ENCODE data around the gene ELOVL2.

DNA sequence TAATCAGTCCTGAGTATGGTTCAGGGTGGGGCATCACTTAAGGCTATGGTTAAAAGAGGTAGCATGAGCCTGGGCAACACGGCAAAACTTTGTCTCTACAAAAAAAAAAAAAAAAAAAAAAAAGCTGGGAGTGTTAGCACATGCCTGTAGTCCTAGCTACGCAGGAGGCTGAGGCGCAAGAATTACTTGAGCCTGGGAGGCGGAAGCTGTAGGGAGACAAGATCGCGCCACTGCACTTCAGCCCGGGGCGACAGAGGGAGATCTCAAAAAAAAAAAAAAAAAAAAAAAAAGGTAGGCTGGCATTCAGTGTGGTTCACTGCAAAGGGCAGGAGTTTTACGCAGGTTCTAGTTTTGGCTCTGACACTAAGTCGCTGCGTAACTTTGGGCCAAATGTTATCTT lies 15.1 kb downstream of the ELOVL2 start:
- TF ChIP-seq, protein P1, sequence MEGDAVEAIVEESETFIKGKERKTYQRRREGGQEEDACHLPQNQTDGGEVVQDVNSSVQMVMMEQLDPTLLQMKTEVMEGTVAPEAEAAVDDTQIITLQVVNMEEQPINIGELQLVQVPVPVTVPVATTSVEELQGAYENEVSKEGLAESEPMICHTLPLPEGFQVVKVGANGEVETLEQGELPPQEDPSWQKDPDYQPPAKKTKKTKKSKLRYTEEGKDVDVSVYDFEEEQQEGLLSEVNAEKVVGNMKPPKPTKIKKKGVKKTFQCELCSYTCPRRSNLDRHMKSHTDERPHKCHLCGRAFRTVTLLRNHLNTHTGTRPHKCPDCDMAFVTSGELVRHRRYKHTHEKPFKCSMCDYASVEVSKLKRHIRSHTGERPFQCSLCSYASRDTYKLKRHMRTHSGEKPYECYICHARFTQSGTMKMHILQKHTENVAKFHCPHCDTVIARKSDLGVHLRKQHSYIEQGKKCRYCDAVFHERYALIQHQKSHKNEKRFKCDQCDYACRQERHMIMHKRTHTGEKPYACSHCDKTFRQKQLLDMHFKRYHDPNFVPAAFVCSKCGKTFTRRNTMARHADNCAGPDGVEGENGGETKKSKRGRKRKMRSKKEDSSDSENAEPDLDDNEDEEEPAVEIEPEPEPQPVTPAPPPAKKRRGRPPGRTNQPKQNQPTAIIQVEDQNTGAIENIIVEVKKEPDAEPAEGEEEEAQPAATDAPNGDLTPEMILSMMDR (IDR thresholded peaks at IDR 0.05), result no peak
- TF ChIP-seq EP300 (IDR thresholded peaks at IDR 0.05), result no peak
